Measurements from ENCODE around the gene CDH4. TPM values are rescaled to one million over a fixed set of nuclear protein-coding genes. Genes with fewer than 3 reads are reported as not detected.

The CDH4 gene
- total RNA-seq, 1 donor from 2014 or later: 2.9 TPM

GRCh38 chr20:61805365-61805764 is 553.3 kb downstream of the CDH4 start:
- H3K27me3 Mint-ChIP-seq (ENCODE audit: insufficient read depth, low read depth): peaks cover 2% of the 10 kb centered on the region
- Histone ChIP-seq H3F3A (ENCODE audit: low read depth) (peaks cover 5% of the 10 kb centered on the region), H3K27ac (no peak overlapping the region), H3K79me2 (ENCODE audit: low read depth) (no peaks in the 10 kb centered on the region), H3K4me2 (no peak overlapping the region), H3K4me1 (peaks cover 12% of the 10 kb centered on the region), H2AFZ (replicated peaks) (no peak overlapping the region), H4K20me1 (ENCODE audit: low read depth) (peaks cover 6% of the 10 kb centered on the region), H3K4me3 (no peak overlapping the region), H3K36me3 (no peaks in the 10 kb centered on the region), H3K9me3 (ENCODE audit: low read depth) (no peaks in the 10 kb centered on the region), H3K9ac (no peak overlapping the region), H3K27me3 (peaks cover 6% of the 10 kb centered on the region)
- H3K4me3 Mint-ChIP-seq: no peak overlapping the region
- no peaks in the 10 kb centered on the region for H3K36me3 Mint-ChIP-seq
- H3K27ac Mint-ChIP-seq: no peak overlapping the region
- no peaks in the 10 kb centered on the region for H3K9me3 Mint-ChIP-seq
- DNase-seq (ENCODE audit: low spot score): no peak
- TF ChIP-seq EZH2phosphoT487 (IDR thresholded peaks at IDR 0.05) (no peak), CTCF (IDR thresholded peaks at IDR 0.05) (no peak)
- peaks cover 39% of the 10 kb centered on the region for H3K4me1 Mint-ChIP-seq

- Histone ChIP-seq H3K4me3 (no peak overlapping the region), H3K9me3 (ENCODE audit: low read depth) (no peaks in the 10 kb centered on the region), H2AFZ (replicated peaks) (no peak overlapping the region), H3F3A (ENCODE audit: low read depth) (peaks cover 5% of the 10 kb centered on the region), H3K27ac (no peak overlapping the region), H3K79me2 (ENCODE audit: low read depth) (no peaks in the 10 kb centered on the region), H3K4me2 (no peak overlapping the region), H3K9ac (no peak overlapping the region), H3K4me1 (peaks cover 12% of the 10 kb centered on the region), H3K36me3 (no peaks in the 10 kb centered on the region), H4K20me1 (ENCODE audit: low read depth) (peaks cover 6% of the 10 kb centered on the region), H3K27me3 (peaks cover 6% of the 10 kb centered on the region)
- Mint-ChIP-seq H3K27me3 (ENCODE audit: insufficient read depth, low read depth) (peaks cover 2% of the 10 kb centered on the region), H3K4me1 (peaks cover 39% of the 10 kb centered on the region), H3K9me3 (no peaks in the 10 kb centered on the region), H3K36me3 (no peaks in the 10 kb centered on the region), H3K4me3 (no peak overlapping the region), H3K27ac (no peak overlapping the region)
- TF ChIP-seq EZH2phosphoT487 (IDR thresholded peaks at IDR 0.05) (no peak), EZH2 (IDR thresholded peaks at IDR 0.05) (no peak), CTCF (IDR thresholded peaks at IDR 0.05) (no peak)
- no peak for DNase-seq (ENCODE audit: low spot score)
These were observed 553.7 kb downstream of the CDH4 start for GRCh38 chr20:61805781-61806180.

- TF ChIP-seq EZH2 (IDR thresholded peaks at IDR 0.05) (no peak), EZH2phosphoT487 (IDR thresholded peaks at IDR 0.05) (no peak), CTCF (IDR thresholded peaks at IDR 0.05) (no peak)
- Histone ChIP-seq H3K9me3 (ENCODE audit: low read depth) (no peaks in the 10 kb centered on the region), H3K9ac (no peak overlapping the region), H3K27me3 (peaks cover 6% of the 10 kb centered on the region), H3K4me3 (no peak overlapping the region), H3K4me2 (no peak overlapping the region), H3K4me1 (peaks cover 12% of the 10 kb centered on the region), H4K20me1 (ENCODE audit: low read depth) (peaks cover 6% of the 10 kb centered on the region), H3K27ac (no peak overlapping the region), H3K36me3 (no peaks in the 10 kb centered on the region), H2AFZ (replicated peaks) (no peak overlapping the region), H3F3A (ENCODE audit: low read depth) (peaks cover 5% of the 10 kb centered on the region), H3K79me2 (ENCODE audit: low read depth) (no peaks in the 10 kb centered on the region)
- Mint-ChIP-seq H3K4me3 (no peak overlapping the region), H3K27me3 (ENCODE audit: insufficient read depth, low read depth) (peaks cover 2% of the 10 kb centered on the region), H3K36me3 (no peaks in the 10 kb centered on the region), H3K9me3 (no peaks in the 10 kb centered on the region), H3K27ac (peak overlapping the region; percentile 96), H3K4me1 (peaks cover 44% of the 10 kb centered on the region)
- DNase-seq (ENCODE audit: low spot score): no peak
These were observed 554.3 kb downstream of the CDH4 start for GRCh38 chr20:61806314-61806713.

Measured in neural progenitor cell (in vitro differentiated cells).